OCI-LY1 (cell line): Measurements from ENCODE around the gene PAEP.

Experiments
- H2AFZ ChIP-seq: fragments of 200-600 bp; sonication (generic), shearing (Covaris generic); 2 replicates; pipeline ENCODE4 v1.6.0; 2014; ENCODE audit warnings: antibody characterized with exemption, mild to moderate bottlenecking, low read length
- H3F3A ChIP-seq: fragments of 200-600 bp; sonication (generic), shearing (Covaris generic); 2 replicates; pipeline ENCODE4 v1.6.0; 2014; ENCODE audit warnings: mild to moderate bottlenecking, antibody characterized with exemption, low read length, moderate library complexity; ENCODE audit not compliant: insufficient read depth
- H3K27ac ChIP-seq: fragments of 200-600 bp; sonication (generic); 2 replicates; pipeline ENCODE4 v1.5.1; 2014; ENCODE audit warnings: low read length, mixed run types, mild to moderate bottlenecking, low read depth; ENCODE audit not compliant: poor library complexity, severe bottlenecking
- H3K27me3 ChIP-seq: fragments of 200-600 bp; sonication (generic); 2 replicates; pipeline ENCODE4 v1.6.0; 2014; ENCODE audit warnings: antibody characterized with exemption, mild to moderate bottlenecking, low read length, moderate library complexity; ENCODE audit not compliant: insufficient read depth
- H3K36me3 ChIP-seq: fragments of 200-600 bp; sonication (generic); 2 replicates; pipeline ENCODE4 v1.6.1; 2014; ENCODE audit warnings: mild to moderate bottlenecking, antibody characterized with exemption, low read length, moderate library complexity, mixed read lengths; ENCODE audit not compliant: insufficient read depth
- H3K4me1 ChIP-seq: fragments of 200-600 bp; sonication (generic); 2 replicates; pipeline ENCODE4 v1.5.1; 2014; ENCODE audit warnings: mild to moderate bottlenecking, low read length, moderate library complexity; ENCODE audit not compliant: insufficient read depth, severe bottlenecking
- H3K4me2 ChIP-seq: fragments of 200-600 bp; sonication (generic), shearing (Covaris generic); 2 replicates; pipeline ENCODE4 v1.6.1; 2014; ENCODE audit warnings: low read length
- H3K4me3 ChIP-seq: fragments of 200-600 bp; sonication (generic); 2 replicates; pipeline ENCODE4 v1.5.1; 2014; ENCODE audit warnings: low read length, low read depth, mild to moderate bottlenecking, mixed read lengths; ENCODE audit not compliant: poor library complexity, severe bottlenecking
- H3K79me2 ChIP-seq: fragments of 200-600 bp; shearing (Covaris generic); 2 replicates; pipeline ENCODE4 v1.6.1; 2016; ENCODE audit warnings: mixed run types, low read length, mixed read lengths; ENCODE audit not compliant: insufficient read depth
- H3K9ac ChIP-seq: fragments of 200-600 bp; sonication (generic), shearing (Covaris generic); 2 replicates; pipeline ENCODE4 v1.6.1; 2014; ENCODE audit warnings: mild to moderate bottlenecking, low read length, mixed read lengths
- H3K9me2 ChIP-seq: fragments of 200-600 bp; sonication (generic), shearing (Covaris generic); 2 replicates; pipeline ENCODE4 v1.6.1; 2014; ENCODE audit warnings: low read depth, mild to moderate bottlenecking, low read length, mixed read lengths
- H3K9me3 ChIP-seq: fragments of 200-600 bp; shearing (Covaris generic); 2 replicates; pipeline ENCODE4 v1.6.1; 2014; ENCODE audit warnings: low read length, mixed read lengths
- H4K20me1 ChIP-seq: fragments of 200-600 bp; sonication (generic), shearing (Covaris generic); 2 replicates; pipeline ENCODE4 v1.6.0; 2016; ENCODE audit warnings: mild to moderate bottlenecking, low read length; ENCODE audit not compliant: insufficient read depth
- EZH2 ChIP-seq: fragments of 200-600 bp; sonication (generic), shearing (Covaris generic); IDR thresholded peaks from 2 replicates; pipeline ENCODE4 v1.8.0; 2017; ENCODE audit warnings: borderline replicate concordance, mixed run types, mild to moderate bottlenecking, antibody characterized with exemption, low read length, moderate library complexity, mixed read lengths
- TF ChIP-seq, protein P1 (sequence below): fragments of 200-600 bp; sonication (generic), shearing (Covaris generic); IDR thresholded peaks from 2 replicates; pipeline ENCODE4 v1.5.1; 2017; ENCODE audit warnings: mild to moderate bottlenecking, antibody characterized with exemption, low read length, moderate library complexity, mixed read lengths

Gene PAEP

DNA sequence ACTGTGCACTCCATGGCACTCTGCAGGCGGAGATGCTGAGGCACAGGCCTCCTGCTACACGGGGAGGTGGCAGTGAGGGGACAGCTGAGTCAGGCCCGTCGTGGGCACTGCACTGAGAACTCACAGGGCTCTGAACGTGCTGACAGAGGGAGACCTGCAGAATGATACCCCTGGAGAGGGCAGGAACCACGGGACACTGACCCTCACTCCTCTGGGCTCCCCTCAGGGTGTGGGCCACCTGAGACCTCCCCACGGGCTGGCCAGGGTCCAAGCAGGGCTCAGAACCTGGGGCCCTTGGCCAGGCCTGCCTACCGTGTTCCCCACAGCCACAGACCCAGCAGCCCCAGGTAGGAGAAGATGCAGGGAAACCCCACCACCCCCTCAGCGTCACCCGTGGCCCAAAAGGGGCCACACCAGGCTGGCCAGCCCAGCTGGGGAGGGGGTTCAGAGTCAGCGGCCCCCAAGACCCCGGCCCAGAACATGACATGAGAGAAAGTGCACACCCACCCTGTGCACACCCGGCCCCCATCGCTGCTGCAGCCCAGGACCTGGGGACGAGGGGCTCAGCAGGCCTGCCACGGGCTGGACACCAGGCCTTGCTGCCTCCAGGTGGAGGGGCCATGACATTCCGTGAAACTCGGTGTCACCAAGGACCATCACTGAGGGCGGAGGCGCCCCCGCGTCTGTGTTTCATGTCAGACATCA is 46.9 kb downstream of the PAEP start:
- Histone ChIP-seq H3K27me3 (no peaks in the 10 kb centered on the region), H3K9me2 (no peaks in the 10 kb centered on the region), H4K20me1 (no peaks in the 10 kb centered on the region), H3K79me2 (no peaks in the 10 kb centered on the region), H3F3A (no peaks in the 10 kb centered on the region), H3K9me3 (no peaks in the 10 kb centered on the region), H3K4me3 (no peak overlapping the region), H2AFZ (no peak overlapping the region), H3K9ac (no peak overlapping the region), H3K4me1 (no peaks in the 10 kb centered on the region), H3K27ac (no peak overlapping the region), H3K4me2 (no peak overlapping the region), H3K36me3 (no peaks in the 10 kb centered on the region)
- TF ChIP-seq, protein P1, sequence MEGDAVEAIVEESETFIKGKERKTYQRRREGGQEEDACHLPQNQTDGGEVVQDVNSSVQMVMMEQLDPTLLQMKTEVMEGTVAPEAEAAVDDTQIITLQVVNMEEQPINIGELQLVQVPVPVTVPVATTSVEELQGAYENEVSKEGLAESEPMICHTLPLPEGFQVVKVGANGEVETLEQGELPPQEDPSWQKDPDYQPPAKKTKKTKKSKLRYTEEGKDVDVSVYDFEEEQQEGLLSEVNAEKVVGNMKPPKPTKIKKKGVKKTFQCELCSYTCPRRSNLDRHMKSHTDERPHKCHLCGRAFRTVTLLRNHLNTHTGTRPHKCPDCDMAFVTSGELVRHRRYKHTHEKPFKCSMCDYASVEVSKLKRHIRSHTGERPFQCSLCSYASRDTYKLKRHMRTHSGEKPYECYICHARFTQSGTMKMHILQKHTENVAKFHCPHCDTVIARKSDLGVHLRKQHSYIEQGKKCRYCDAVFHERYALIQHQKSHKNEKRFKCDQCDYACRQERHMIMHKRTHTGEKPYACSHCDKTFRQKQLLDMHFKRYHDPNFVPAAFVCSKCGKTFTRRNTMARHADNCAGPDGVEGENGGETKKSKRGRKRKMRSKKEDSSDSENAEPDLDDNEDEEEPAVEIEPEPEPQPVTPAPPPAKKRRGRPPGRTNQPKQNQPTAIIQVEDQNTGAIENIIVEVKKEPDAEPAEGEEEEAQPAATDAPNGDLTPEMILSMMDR = no peak
- TF ChIP-seq EZH2 = no peak

DNA sequence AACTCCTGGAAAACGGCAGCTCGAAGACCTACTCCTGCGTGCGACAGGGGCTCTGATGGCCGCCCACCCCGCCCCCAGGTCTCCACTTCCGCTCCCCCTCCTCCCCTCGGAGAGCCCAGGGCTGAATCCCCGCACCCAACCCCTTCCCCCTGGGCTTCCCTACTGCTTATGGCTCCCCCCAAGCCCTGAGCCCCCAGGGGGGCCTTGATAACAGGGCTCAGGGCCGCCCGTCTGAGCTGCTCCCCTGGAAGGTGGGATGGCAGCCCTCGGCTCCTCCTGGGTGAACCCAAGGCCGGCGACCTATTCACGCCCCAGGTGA is 47.4 kb downstream of the PAEP start:
- TF ChIP-seq, protein P1 = no peak
- no peak for TF ChIP-seq EZH2
- no peaks in the 10 kb centered on the region for H3F3A ChIP-seq
- no peaks in the 10 kb centered on the region for H3K27me3 ChIP-seq
- H3K9me2 ChIP-seq = no peaks in the 10 kb centered on the region
- no peak overlapping the region for H3K27ac ChIP-seq
- no peak overlapping the region for H3K4me3 ChIP-seq
- H3K9me3 ChIP-seq = no peaks in the 10 kb centered on the region
- H3K9ac ChIP-seq = no peak overlapping the region
- no peaks in the 10 kb centered on the region for H3K4me1 ChIP-seq
- no peaks in the 10 kb centered on the region for H3K79me2 ChIP-seq
- no peaks in the 10 kb centered on the region for H3K36me3 ChIP-seq
- no peaks in the 10 kb centered on the region for H4K20me1 ChIP-seq
- no peak overlapping the region for H2AFZ ChIP-seq
- H3K4me2 ChIP-seq = no peak overlapping the region

GRCh38 chr9:135609366-135609955 is 47.9 kb downstream of the PAEP start:
- TF ChIP-seq, protein P1 = no peak
- no peak for TF ChIP-seq EZH2

More at GRCh38 chr9:135609366-135609955, 47.9 kb downstream of the PAEP start:
- H3K9me3 ChIP-seq = no peaks in the 10 kb centered on the region
- no peak overlapping the region for H2AFZ ChIP-seq
- H3K4me3 ChIP-seq = no peak overlapping the region
- no peaks in the 10 kb centered on the region for H3K9me2 ChIP-seq
- no peak overlapping the region for H3K4me2 ChIP-seq
- no peaks in the 10 kb centered on the region for H3K79me2 ChIP-seq
- no peaks in the 10 kb centered on the region for H3K36me3 ChIP-seq
- H3K9ac ChIP-seq = no peak overlapping the region
- no peaks in the 10 kb centered on the region for H3F3A ChIP-seq
- H3K27me3 ChIP-seq = no peaks in the 10 kb centered on the region
- no peak overlapping the region for H3K27ac ChIP-seq
- H4K20me1 ChIP-seq = no peaks in the 10 kb centered on the region
- no peaks in the 10 kb centered on the region for H3K4me1 ChIP-seq
